Kidney epithelial cell (primary cell): Measurements from ENCODE around the gene B3GAT1. TPM values are rescaled to one million over a fixed set of nuclear protein-coding genes. Genes with fewer than 3 reads are reported as not detected.

ENCODE experiments used
- DNase-seq: peaks from one replicate; pipeline ENCODE4 v3.0.0-alpha.2; 2010; ENCODE audit warnings: low read depth
- H3K27me3 ChIP-seq: 2 replicates; pipeline ENCODE4 v1.6.0; 2011; ENCODE audit warnings: low read length; ENCODE audit not compliant: control insufficient read depth, insufficient read depth
- H3K36me3 ChIP-seq: 2 replicates; pipeline ENCODE4 v1.5.1; 2011; ENCODE audit warnings: low read length; ENCODE audit not compliant: control insufficient read depth, insufficient read depth
- H3K4me3 ChIP-seq: 2 replicates; pipeline ENCODE4 v1.5.1; 2011; ENCODE audit warnings: low read depth, mild to moderate bottlenecking, control low read depth, low read length
- total RNA-seq: library from RNA; depleted of rRNA; stranded (reverse); fragments of >200 nt; gene quantifications from 2 replicates; pipeline ENCODE4 v1.2.3, GENCODE V29; 2015
- TF ChIP-seq, protein P1 (sequence below): IDR thresholded peaks from 2 replicates; pipeline ENCODE4 v1.5.1; 2011; ENCODE audit warnings: mild to moderate bottlenecking, moderate library complexity, low read length, control low read depth, inconsistent platforms; ENCODE audit not compliant: insufficient read depth, poor library complexity, severe bottlenecking

B3GAT1 gene
- total RNA-seq, 1 donor from 2014 or later: 0.71 TPM

DNA sequence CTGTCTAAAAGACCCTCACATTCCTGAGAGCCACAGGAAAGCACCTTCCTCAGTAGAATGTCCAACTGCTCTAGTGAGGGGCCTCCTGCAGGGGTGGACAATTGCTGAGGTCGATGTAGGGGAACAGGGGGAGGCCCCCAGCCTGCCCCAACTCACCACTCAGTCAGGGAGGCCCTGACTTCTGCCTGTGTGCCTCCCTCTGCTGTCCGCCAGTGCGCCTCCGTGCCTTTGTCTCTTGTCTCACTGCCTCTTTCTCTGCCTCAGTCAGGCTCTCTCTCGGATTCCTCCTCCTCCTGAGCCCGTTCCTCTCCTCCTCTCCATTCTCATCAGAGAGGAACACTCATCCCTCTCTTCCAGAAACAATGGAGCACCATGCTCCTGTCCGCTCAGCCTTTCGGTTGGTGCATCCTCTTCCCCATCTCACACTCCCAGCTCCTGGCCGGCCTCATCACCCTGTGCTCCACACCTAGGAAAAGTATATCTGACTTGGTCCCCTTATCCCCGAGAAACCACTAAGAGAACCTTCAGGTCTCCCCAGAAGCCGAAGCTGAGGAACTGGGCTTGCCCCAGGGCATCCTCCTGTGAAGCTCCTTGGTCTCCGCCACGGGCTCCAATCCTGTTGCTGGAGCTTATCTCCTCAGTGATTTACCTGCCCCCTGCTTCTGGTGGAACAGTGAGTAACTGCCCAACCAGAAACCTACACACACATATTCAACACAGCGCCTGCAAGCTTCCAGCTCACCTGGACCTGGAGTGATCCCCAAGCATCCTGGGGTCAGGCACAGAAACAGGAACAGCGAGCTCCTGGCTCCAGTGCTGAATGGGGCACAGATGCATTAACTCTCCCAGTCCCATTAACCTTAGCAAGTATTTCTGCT is 2.3 kb downstream of the B3GAT1 start:
- DNase-seq: no peak
- no peaks in the 10 kb centered on the region for H3K36me3 ChIP-seq
- TF ChIP-seq, protein P1, sequence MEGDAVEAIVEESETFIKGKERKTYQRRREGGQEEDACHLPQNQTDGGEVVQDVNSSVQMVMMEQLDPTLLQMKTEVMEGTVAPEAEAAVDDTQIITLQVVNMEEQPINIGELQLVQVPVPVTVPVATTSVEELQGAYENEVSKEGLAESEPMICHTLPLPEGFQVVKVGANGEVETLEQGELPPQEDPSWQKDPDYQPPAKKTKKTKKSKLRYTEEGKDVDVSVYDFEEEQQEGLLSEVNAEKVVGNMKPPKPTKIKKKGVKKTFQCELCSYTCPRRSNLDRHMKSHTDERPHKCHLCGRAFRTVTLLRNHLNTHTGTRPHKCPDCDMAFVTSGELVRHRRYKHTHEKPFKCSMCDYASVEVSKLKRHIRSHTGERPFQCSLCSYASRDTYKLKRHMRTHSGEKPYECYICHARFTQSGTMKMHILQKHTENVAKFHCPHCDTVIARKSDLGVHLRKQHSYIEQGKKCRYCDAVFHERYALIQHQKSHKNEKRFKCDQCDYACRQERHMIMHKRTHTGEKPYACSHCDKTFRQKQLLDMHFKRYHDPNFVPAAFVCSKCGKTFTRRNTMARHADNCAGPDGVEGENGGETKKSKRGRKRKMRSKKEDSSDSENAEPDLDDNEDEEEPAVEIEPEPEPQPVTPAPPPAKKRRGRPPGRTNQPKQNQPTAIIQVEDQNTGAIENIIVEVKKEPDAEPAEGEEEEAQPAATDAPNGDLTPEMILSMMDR: no peak
- no peak overlapping the region for H3K4me3 ChIP-seq
- H3K27me3 ChIP-seq: peaks cover 49% of the 10 kb centered on the region

DNA sequence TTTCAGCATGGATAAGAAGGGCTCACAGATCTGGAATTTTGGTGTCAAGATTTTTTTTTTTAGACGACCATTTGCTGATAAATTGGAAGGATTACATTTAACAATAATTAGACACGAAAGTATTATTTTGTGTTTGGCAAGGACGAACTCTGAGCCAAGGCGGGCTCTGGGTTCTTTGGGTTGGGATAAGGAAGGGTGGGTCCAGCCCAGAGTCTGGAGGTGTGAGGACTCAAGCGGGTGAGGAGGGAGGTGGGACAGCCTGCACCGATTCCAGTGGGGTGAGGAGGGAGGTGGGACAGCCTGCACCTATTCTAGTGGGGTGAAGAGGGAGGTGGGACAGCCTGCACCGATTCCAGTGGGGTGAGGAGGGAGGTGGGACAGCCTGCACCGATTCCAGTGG is 4.1 kb downstream of the B3GAT1 start:
- peaks cover 35% of the 10 kb centered on the region for H3K27me3 ChIP-seq
- H3K4me3 ChIP-seq: no peak overlapping the region
- TF ChIP-seq, protein P1: no peak
- no peak for DNase-seq
- no peaks in the 10 kb centered on the region for H3K36me3 ChIP-seq

DNA sequence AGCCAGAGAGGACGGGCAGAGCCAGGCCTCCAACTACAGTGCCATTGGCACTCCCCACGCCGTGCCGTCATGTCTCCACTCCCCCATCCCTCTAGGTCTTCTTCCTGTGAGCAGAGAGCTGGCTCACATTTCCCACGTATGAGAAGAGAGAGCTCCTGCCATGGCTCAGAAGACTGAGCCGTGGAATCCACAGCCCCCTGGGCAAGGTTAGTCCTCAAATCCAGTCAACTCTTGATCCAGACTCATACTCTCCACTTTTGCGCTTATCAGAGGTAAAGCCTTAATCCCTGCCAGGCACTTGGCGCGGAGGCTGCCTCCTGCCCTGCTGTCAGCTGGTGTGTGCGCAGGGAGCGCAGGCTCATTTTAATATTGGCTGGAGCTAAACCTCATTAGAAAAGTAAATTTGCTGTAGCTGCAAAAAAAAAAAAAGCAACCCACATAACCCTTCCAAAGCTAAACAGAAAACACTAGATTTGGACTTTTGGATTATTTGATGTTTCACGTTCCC is 4.7 kb downstream of the B3GAT1 start:
- no peak overlapping the region for H3K4me3 ChIP-seq
- no peak for DNase-seq
- peaks cover 29% of the 10 kb centered on the region for H3K27me3 ChIP-seq
- TF ChIP-seq, protein P1: no peak
- H3K36me3 ChIP-seq: no peaks in the 10 kb centered on the region

DNA sequence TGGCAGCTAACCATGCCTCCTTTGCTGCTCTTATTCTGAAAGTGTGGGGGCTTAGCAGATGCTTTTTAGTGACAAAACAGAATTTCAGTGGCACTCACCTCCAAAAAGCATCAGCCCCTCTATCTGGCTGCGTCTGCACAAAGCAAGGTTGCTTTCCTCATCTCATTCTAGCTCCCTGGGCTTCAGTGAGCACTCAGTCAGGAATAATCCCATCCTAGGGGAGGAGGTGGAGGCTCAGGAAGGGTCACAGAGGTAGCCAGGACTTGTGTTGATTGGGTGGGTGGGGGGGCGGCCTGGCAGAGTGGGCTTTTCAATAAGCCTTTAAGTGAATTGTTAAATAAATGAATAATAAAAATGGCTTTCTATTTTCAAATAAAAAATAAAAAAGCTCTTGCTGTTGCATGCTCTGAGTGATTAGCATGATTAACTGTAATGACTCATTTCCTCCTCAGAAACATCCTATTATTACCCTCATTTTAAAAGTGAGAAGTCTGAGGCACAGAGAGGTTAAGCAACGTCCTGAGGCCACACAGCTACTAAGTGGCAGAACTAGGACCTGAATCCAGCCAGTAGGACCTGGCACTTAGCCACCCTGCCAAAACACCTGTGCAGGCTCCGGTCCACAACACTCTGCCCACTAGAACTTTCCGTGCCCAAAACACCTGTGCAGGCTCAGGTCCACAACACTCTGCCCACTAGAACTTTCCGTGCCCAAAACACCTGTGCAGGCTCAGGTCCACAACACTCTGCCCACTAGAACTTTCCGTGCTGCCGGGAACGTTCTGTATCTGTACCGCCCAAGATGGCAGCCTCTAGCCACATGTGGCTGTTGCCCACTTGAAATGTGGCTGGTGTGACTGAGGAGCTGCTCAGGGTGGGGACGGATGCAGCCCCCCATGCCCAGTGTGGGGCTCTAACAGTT is 5.5 kb downstream of the B3GAT1 start:
- DNase-seq: no peak
- no peak overlapping the region for H3K4me3 ChIP-seq
- H3K36me3 ChIP-seq: no peaks in the 10 kb centered on the region
- TF ChIP-seq, protein P1: no peak
- peaks cover 27% of the 10 kb centered on the region for H3K27me3 ChIP-seq

DNA sequence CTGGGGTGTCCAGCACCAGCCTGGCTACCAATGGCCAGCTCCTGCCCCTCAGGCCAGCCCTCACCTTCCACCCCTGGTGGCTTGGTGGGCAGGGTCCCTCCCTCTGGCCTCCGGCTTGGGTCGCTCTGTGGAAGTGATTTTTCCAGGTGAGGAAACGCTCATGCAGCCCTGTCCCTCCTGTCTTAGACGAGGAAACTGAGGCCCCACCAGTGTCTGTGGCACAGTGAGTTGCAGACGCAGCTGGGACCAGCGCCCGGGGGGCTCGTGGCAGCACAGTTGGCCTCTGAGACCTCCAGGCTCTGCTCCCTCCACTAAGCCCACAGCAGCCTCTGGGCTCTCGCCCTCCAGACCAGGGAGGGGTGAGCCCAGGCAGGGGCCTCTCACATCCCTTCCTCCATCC is 6.2 kb downstream of the B3GAT1 start:
- Histone ChIP-seq H3K36me3 (no peaks in the 10 kb centered on the region), H3K27me3 (peaks cover 20% of the 10 kb centered on the region), H3K4me3 (no peak overlapping the region)
- TF ChIP-seq, protein P1: no peak
- DNase-seq: no peak
